KOPT-K1 (cell line): ENCODE data around the gene LAMTOR1.
A peak's percentile ranks its signal among the peaks of the same experiment; 100 is the strongest.
"Not testable (repeated sequence)": the region's sequence is repeated elsewhere in the genome, so short reads cannot be mapped to it uniquely, and the experiment has no call there.

ENCODE experiments used
- H3K27ac ChIP-seq: fragments of 200-600 bp; sonication (generic); 2 replicates; pipeline ENCODE4 v1.5.1; 2016; ENCODE audit warnings: antibody characterized with exemption, mild to moderate bottlenecking, low read depth, low read length; ENCODE audit not compliant: poor library complexity, severe bottlenecking
- H3K36me3 ChIP-seq: fragments of 200-600 bp; sonication (generic); 2 replicates; pipeline ENCODE4 v1.5.1; 2017; ENCODE audit warnings: antibody characterized with exemption, mild to moderate bottlenecking, low read length, moderate library complexity; ENCODE audit not compliant: insufficient read depth
- H3K9me3 ChIP-seq: fragments of 200-600 bp; sonication (generic); 2 replicates; pipeline ENCODE4 v1.5.1; 2017; ENCODE audit warnings: antibody characterized with exemption, low read length, mild to moderate bottlenecking; ENCODE audit not compliant: insufficient read depth, poor library complexity, severe bottlenecking

The LAMTOR1 gene

GRCh38 chr11:72102946-72103753 lies at the start of gene LAMTOR1:
Gene LAMTOR1, minus strand, starts transcription at chr11:72103297. Its CDS starts 73 bp downstream, at chr11:72103224.
- Histone ChIP-seq H3K27ac (peak within 1 kb of the TSS; percentile 89), H3K36me3 (peaks cover 42% of the 10 kb centered on the region), H3K9me3 (no peaks in the 10 kb centered on the region)

- no peaks in the 10 kb centered on the region for H3K9me3 ChIP-seq
- H3K36me3 ChIP-seq = no peaks in the 10 kb centered on the region
- no peak overlapping the region for H3K27ac ChIP-seq
Observed at GRCh38 chr11:72150882-72151281, 47.8 kb upstream of the LAMTOR1 start.

- Histone ChIP-seq H3K27ac (no peak overlapping the region), H3K9me3 (no peaks in the 10 kb centered on the region), H3K36me3 (no peaks in the 10 kb centered on the region)
Observed at GRCh38 chr11:72146625-72147024, 43.5 kb upstream of the LAMTOR1 start.

GRCh38 chr11:72144807-72145565 lies 41.9 kb upstream of the LAMTOR1 start:
- H3K27ac ChIP-seq = no peak overlapping the region
- H3K36me3 ChIP-seq = no peaks in the 10 kb centered on the region
- H3K9me3 ChIP-seq = no peaks in the 10 kb centered on the region

GRCh38 chr11:72142543-72142942 lies 39.4 kb upstream of the LAMTOR1 start:
- not testable (repeated sequence) for H3K27ac ChIP-seq, H3K36me3 ChIP-seq, H3K9me3 ChIP-seq

- H3K36me3 ChIP-seq, H3K27ac ChIP-seq, H3K9me3 ChIP-seq: not testable (repeated sequence)
Observed at GRCh38 chr11:72142086-72142485, 39.0 kb upstream of the LAMTOR1 start.

- H3K9me3 ChIP-seq = no peaks in the 10 kb centered on the region
- H3K27ac ChIP-seq = no peak overlapping the region
- H3K36me3 ChIP-seq = no peaks in the 10 kb centered on the region
Observed at GRCh38 chr11:72141066-72141465, 38.0 kb upstream of the LAMTOR1 start.

- Histone ChIP-seq H3K9me3 (no peaks in the 10 kb centered on the region), H3K36me3 (no peaks in the 10 kb centered on the region), H3K27ac (no peak overlapping the region)
Observed at GRCh38 chr11:72140661-72141060, 37.6 kb upstream of the LAMTOR1 start.

- Histone ChIP-seq H3K27ac (no peak overlapping the region), H3K36me3 (no peaks in the 10 kb centered on the region), H3K9me3 (no peaks in the 10 kb centered on the region)
Observed at GRCh38 chr11:72139500-72139899, 36.4 kb upstream of the LAMTOR1 start.

GRCh38 chr11:72138821-72139390 lies 35.8 kb upstream of the LAMTOR1 start:
- no peak overlapping the region for H3K27ac ChIP-seq
- H3K9me3 ChIP-seq = no peaks in the 10 kb centered on the region
- H3K36me3 ChIP-seq = no peaks in the 10 kb centered on the region

GRCh38 chr11:72136684-72137262 lies 33.7 kb upstream of the LAMTOR1 start:
- no peaks in the 10 kb centered on the region for H3K9me3 ChIP-seq
- H3K36me3 ChIP-seq = no peaks in the 10 kb centered on the region
- no peak overlapping the region for H3K27ac ChIP-seq

GRCh38 chr11:72135891-72136683 lies 33.0 kb upstream of the LAMTOR1 start:
- Histone ChIP-seq H3K9me3 (no peaks in the 10 kb centered on the region), H3K27ac (no peak overlapping the region), H3K36me3 (no peaks in the 10 kb centered on the region)

- H3K27ac ChIP-seq, H3K9me3 ChIP-seq, H3K36me3 ChIP-seq: not testable (repeated sequence)
Observed at GRCh38 chr11:72135473-72135872, 32.4 kb upstream of the LAMTOR1 start, which contains the start of gene FOLR3. Gene FOLR3, plus strand, starts transcription at chr11:72135725. Its CDS starts 228 bp downstream, at chr11:72135953.

- H3K36me3 ChIP-seq = no peaks in the 10 kb centered on the region
- peaks cover 21% of the 10 kb centered on the region for H3K9me3 ChIP-seq
- H3K27ac ChIP-seq = no peak overlapping the region
Observed at GRCh38 chr11:72132646-72133045, 29.5 kb upstream of the LAMTOR1 start.
